ENCODE measurements around the gene ROPN1.
"Not testable (repeated sequence)": the region's sequence is repeated elsewhere in the genome, so short reads cannot be mapped to it uniquely, and the experiment has no call there.

Gene ROPN1

DNA sequence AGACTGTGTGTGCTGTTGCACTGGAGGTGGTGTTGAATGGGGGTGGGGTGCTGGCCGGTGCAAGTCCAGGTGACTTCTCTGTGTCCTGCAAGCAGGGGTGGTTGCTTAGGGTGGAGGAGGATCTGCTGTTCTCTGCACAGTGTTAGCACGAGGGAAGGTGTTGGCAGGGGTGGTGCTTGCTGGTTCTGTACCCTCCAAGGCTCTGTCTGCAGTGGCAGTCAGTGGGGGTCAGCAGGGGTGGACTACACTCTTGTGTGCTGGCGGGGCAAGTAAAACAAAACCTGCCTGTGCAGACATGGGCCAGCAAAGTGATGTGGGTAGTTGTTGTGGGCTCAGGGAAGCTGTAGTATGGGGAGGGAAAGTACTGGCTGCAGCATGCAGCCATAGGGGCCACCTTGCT lies 5.5 kb downstream of the ROPN1 start:
- DNase-seq: no peak

DNA sequence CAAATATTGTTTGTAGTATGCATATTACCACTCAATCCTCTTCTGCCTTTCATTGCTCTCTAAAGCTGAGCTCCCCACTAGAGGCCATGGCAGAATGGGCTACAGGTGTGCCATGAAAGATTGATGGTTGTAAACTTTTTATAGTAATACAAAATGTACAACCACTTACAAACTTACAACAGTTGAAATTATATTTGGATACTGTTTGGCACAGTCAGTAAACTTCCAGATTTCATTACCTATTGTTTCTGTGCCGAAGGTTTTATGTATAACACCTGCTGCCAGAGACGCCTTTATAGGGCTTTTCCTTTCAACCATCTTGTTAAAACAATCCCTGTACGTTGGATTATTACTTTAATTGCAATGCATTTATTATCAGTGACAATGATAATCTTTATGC lies 7.0 kb downstream of the ROPN1 start:
- DNase-seq: no peak

DNA sequence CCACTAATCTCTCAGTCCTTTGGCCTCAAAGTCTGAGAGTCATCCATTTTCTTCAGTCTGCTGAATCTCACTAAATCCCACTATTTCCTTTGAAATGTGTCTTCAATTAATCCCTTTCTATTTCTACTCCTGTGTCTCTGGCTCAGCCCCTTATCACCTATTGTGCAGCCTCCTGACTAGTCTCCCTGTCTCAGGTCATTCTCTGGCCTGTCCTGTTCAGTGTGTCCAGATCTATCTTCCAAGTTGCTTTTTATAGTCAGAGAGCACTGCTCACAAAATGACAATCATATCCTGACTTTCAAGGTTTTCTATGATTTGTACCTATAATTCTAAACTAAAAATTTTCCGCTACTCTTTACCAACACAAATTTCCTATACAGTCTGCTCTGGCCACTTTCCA lies 7.6 kb downstream of the ROPN1 start:
- no peak for DNase-seq

DNA sequence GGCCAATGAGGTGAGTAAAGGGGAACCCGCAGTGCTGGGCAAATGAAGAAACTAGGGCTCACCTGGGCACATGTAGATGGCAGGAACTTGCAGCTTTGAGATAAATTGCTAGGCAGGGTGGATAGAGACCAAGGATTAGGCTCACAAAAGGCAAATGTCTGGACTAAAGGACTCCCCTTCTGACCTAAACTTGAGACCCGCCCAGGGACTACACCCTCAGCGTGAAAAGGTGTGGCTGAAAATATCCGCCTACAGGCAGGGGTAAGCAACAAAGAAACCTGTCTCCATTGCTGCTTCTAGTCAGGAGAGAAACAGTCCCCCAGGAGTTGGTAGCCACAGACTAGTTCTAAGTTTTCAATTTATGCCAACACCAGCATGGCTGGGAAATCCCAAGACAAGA lies 10.6 kb downstream of the ROPN1 start:
- not testable (repeated sequence) for DNase-seq

DNA sequence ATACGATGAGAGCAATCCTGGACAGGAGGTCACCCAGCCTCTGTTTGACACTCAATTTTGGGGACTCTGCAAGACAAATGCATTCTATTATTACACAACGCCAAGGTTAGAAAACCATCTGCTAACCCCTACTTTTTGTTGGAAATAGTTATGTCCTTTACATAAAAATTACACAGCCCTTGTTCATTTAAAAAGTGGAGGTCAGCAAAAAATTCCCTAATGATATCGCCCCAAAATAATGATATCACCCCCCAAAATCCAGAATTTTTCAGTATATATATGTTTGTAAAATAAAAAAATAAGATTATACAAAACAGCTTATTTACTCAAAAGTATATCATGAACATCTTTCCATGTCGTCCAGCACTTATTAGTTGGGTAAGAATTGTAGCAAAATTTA lies 11.4 kb downstream of the ROPN1 start:
- DNase-seq: no peak

DNA sequence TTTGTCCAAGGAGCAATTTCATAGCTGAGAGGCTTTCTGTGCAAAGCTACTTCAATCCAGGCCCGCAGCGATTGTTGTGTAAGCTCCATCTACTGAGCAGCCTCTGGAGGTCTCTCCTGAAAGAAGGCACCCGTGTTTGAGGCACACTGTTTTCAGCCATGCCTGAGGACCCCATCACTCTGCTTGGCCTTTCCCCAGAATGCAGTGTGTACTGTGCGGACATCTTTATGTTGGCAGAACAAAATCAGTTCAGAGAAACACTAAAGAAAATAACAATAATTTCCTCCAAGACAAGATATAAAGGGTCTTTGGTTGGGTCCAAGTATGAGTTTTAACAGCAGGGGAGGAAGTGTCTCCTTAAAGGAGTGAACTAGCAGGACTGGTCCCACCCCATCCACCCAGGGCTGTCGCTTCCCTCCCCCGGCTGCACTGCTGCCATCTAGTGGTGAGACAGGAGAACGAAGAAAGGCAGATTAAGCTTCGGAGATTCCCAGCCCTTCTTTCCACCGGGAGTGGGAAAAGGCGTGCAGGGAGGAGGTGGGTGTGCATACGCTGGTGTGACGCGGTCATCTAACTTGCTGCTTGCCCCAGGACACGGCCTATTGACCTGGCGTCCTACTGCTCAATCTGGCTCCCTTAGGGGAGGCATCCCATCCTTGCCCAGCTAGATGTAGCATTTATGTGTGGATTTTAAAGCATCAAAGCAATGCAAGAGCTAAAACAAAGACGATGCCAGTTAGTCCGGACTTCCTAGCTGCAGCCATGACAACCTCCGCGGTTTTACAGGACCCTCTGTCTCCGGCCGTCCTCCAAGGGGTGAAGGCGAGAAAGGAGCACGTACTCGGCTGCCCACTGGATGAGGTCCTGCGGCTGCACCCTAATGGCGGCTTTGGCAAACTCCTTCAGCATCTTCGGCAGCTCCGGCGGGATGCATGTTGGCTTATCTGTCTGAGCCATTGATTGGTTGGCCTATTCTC lies 12.1 kb downstream of the ROPN1 start:
- peak; percentile 31 for DNase-seq

DNA sequence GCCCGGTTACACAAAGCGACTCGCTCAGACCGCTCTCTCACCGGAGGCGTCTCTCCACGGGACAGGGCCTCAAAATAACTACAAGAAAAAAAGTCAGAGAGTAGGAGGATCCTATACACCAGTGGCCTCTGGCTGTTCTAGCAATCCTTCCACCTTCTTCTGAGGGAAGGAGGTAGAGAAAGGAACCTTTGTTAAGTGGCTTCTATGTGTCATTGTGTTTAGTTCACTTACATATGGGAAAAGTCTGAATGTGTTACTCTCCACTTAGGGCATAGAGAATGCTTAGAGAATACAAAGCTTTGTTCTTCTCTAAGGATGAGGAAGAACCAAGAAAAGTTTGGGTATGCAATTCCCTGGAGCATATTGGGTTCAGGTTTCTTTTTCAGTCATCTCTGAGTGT lies 15.0 kb downstream of the ROPN1 start:
- DNase-seq: not testable (repeated sequence)

DNA sequence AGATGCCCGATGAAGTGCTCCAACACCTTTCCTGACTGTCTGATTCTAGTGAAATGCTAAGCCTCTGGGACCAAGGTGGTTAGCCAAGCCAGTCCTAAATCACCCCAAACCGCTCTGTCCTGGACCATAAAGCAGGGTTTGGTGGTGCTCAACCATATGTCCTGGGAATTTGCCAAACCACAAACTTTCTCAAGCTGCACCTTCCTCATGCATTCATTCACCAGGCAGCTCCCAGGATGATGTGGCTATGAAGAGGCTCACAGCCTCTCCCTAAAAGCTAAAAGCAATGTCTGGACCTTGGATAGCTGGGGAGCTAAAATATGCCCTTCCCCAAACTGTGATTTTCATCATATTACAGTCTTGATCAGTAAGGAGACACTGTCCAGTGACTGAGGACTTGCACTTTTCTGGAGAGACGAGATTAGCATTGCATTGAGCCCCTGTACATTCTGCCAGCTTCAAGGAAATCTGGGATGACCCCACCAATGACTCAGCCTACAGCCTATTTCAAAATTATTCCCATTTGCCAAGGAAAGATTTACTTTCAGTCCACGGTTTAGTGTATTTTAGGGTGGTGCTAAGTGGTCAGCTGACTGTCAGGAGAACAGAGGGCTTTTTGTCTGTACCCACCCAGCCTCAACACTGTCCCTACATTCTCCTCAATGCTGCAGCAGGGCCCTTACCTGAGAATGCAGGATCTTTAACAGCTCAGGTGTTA lies 15.6 kb downstream of the ROPN1 start:
- DNase-seq: not testable (repeated sequence)

DNA sequence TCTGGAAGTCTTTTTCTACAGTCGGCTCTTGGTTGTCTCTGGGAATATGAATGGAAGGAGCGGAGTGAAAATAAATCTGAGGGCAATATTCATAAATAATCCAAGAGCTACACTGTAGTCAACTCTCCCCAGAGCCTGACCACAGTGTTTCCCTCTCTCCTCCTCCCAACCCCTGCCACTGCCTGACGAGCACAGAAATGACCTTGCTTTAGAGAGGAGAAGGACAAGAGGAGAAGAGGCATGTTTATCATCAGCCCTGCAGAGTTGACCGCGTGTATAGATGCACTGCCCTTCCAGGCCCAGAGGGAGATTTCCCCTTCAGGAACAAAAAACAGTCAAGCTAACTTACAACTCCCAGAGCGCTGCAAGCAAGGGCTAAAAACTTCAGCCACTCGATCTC lies 16.9 kb downstream of the ROPN1 start:
- DNase-seq: not testable (repeated sequence)

DNA sequence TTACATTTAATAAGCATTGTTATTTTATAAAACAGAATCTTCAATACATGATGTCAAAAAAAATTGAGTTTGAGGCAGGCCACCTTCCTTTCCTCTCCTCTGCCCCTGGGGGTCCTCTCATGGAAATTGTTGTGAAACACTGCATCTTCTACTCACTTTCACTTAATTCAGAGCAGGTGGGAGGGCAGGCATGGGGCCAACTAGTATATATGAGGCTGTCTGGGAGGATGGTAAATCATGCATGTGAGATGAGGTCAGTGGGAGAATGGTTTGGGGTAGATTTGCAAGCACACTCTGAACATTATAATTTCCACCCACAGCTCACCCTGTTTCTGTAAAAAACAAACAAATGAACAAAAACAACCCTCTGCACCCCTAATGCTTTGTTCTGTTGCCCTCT lies 20.5 kb downstream of the ROPN1 start:
- DNase-seq: no peak

DNA sequence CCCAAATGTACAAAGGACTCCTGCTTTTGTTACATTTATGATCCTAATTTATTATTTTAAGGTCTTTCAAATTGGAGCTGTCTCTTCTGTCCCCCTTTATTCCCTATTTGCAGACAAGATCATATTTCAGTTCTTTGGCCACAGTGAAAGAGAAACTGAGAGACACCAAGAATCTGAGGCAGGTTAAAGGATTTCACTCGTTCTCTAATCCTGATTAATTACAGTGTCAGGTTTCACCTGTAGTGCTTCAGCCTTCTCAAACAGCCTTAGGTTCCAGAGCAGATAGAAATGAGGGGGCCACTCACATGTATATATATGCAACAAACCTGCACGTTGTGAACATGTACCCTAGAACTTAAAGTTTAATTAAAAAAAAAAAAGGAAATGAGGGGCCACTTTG lies 24.7 kb downstream of the ROPN1 start:
- not testable (repeated sequence) for DNase-seq

DNA sequence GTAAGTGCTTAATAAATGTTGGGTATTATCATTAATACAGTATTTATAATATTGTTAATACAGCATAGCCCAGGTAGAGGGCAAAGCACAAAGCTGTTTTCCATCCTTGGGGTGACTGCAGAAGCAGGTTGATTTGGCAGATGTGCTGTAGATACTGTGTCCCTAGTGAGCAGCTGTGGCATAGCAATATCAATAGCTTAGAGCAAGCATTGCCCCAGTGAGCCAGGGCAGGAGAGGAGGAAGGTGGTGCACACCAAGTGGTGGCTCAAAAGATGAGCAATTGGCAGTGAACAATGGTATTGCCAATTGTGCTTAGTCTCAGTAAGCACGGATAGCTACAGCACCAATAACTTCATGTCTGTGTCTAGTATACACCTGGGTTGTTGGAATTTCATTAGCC lies 25.1 kb downstream of the ROPN1 start:
- DNase-seq: not testable (repeated sequence)

DNA sequence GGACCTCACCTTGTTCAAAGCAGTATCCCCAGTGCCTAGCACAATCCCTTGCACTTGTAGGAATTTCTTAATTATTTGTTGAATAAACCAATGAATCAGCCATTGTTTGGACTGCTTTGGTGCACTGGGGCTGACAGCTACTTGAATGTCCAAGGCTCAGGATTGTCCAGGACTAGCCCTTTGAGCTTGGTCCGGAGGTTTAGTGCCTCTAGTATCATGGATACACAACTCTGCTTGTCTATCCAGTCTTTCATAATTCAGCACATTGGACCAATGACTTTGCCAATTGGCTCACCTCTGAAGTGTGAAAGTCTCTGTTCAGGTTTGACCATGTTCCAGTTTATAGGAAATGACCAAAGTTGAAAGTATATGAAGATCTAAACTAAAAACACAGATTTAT lies 27.1 kb downstream of the ROPN1 start:
- not testable (repeated sequence) for DNase-seq

DNA sequence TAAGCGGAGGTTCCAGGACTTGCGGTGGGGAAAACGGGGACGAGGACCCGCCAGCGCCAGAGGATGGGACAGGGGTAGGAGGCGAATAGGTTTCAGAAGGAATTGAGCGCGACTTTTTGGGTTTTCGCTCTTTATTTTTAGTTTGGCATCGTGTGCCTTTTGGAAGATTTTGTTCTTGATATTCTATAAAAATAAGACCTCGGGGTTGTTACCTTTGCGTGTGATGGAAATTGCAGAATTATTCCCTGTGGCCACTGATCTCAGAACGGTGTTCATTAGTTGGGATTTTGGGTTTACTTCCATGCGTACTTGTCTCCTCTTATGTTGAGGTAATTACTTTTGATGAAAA lies 30.4 kb downstream of the ROPN1 start:
- DNase-seq: no peak

DNA sequence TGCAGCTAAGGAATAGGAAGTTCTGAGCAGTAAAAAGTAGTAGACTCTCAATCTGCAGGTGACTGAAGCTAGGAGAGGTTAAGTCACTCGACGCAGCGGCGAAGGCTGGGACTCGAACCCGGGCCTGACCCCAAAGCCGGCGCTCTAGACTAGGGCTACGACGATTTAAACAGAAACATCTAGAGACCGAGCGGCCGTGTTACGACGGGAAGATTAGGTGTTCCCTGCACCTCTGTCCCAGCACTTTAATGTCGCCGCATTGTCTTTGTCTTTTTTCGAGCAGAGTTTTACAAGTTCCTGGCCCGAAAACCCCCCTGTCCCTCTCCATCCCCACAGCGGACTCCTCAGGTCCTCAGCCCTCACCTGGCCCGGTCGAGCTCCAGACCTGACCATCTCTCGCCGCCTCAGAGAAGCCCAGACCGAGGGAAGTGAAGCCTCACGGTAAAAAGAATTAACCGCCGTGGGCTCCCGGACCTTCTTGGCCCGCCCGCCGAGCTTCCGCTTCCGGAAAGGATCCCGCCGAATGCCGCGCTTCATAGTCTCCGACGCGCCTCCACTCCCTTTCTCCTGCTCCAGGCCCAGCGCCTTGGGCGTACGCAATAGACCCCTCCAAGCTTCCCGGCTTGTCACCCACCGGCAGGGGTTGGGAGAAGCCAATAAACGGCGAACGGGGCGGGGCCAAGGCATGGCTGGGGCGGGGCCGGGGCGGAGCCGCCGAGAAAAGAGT lies 31.0 kb downstream of the ROPN1 start, which contains the start of gene CCDC14:
TSS of gene CCDC14 (minus strand) at position 449 of the 727 bp plus-strand sequence. CDS start at position 393, 56 bp downstream.
- peak; percentile 89 for DNase-seq

DNA sequence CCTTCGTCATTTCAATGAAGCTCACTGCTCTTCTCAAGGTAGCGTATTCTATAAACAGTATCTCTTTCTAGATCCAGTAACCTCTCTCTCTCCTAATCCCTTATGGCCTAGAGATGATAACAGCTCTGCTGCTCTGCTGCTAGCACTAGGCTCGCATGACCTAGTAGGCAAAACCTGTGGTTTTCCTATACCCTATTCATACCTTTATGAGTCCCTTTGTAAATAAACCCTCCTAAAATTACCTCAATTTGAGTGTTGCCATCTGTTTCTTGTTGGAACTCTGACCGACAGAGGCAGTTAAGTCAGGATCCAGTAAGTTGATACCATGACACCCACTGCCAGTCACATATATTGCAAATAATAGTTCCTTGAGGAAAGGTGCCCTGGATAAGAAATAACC lies 38.2 kb downstream of the ROPN1 start:
- no peak for DNase-seq

DNA sequence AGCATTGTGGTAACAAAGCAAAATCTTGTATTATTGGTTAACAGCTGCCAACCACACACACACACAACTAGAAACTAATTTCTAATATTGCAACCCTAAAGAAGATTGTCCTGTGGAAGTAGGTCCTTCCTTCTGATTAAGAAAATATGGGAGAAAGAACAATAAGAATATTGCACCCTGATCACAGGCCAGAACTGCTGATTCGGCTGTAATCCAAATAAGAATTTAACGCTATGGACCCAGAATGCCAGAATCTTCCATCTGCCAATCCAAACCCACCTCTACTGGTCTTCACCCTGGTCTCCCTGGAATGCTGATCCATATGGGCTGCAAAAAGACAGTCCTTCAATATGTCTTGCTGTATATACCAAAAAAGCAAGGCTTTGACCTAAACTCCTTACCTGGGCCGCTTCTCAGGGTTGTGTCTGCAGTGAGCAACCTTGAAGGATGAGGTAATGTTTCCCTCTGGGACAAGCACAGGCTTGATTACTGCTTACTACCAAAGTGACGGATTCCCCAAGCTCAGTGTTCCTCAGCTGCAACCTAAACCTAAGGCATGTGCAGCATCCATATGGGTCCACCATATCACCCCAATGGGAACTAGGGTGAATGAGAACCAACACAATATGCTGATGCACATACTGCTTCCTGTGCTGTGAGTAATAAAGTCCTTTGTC lies 38.9 kb downstream of the ROPN1 start:
- DNase-seq: no peak

DNA sequence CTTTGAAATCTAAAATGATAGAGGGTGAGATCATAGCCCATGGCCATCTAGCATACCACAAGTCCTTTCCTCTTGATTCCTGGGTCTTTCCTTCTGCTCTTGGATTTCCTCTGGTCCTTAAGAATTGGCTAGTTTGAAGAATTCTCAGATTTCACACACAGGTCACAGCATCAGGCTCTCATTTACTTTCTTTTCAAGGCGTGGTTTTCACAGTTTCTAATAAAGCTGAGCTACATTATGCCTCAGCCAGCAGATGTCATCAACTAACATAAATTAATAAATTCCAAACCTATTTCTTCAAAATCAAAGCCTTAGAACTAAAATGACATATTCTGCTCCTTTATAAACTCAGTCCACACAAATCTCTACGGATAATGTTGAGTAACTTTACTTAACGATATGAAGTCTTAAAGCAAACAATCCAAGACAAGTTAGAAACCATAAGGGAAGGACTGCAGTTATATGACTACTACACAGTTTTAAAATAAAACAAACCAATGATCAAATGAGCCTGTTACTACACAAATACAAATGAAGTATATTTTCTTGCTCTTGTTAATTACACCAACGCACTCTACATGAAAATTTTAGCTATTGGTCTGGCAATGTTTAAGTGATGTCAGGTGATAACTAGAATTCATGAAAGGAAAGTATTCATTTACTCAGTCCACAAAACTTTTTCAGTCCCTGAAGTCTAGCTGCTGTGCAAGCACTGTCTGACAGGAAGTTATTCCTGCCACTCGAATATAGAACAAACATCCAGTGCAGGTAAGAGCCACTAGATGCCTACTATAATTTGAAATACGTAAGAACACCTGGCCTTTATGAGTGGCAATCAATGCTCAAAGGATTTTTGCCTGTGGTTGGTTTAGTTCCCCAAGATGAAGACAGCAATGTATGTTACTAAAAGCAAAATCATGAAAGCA lies 40.1 kb downstream of the ROPN1 start:
- DNase-seq: no peak

DNA sequence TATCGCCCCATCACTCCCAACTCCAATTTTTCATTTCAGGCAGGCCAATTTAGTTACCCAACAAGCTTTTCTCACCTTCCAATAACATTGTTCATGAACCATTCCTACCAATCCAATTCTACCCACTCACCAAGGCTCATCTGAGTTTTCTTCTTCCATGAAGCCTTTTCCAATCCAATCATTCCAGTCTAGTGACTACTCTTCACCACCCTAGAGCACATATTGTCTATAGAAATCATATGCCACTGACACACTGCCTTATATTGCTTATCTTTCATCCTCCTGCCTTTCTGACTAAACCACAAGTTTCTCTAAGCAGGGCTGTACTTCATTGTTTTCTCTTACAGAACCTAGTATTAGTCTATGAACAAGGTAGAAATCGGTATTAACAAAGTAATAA lies 42.3 kb downstream of the ROPN1 start:
- DNase-seq: no peak

DNA sequence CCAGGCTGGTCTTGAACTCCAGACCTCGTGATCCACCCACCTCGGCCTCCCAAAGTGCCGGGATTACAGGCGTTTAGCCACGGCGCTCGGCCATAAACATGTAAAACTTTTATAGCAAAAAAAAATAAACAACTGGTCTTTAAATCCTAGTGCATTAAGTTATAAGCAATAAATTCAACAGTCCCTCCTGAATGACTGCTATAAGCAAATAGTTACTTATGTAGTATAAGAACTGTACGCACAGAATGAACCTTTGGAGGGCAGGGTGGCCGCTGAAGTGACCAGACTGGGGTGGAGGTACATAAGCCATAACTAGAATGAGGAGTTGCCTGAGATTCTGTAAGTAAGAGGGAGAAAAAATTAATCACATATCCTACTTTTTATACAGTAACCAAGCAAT lies 43.5 kb downstream of the ROPN1 start:
- no peak for DNase-seq

DNA sequence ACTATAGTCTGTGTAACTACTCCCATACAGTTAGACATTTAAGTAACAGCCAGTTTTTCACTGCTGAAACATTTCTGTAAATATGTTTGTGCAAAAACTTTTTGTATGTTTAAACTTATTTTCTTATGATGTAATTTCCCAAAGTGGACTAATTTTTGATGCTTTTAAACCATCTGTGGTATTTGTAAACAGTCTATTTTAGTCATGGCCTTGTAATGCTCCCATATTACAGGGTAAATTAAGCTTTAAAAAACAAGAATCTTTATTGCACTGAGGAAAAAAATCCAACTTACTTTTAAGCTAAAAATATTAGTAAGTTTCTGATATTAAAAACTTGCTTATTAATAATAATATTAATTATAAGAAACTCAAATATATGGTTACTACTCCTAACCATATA lies 44.4 kb downstream of the ROPN1 start:
- DNase-seq: no peak

DNA sequence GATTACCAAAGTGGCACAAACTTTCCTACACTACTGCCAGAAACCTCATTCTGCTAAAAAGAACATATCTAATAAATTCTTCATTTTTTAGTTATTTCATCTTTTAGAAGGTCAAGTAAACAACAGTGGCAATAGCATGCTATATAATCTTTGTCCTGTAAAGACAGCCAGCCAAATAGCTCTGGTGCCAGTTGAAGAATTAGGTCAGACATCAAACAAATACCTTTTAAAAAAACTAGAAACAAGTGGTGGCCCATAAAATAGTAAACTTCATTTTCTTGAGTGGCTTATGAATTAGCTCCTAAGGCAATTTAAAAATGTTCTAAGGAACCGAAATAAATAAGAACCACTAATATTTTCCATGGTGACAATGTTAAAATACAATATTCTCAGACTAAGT lies 50.4 kb downstream of the ROPN1 start:
- DNase-seq: no peak
